H1 (cell line): ENCODE results near the gene HSD17B1. TPM values are rescaled to one million over a fixed set of nuclear protein-coding genes. Genes with fewer than 3 reads are reported as not detected.

Experiments
- CTCF ChIA-PET: fragments of 300-600 bp; sonication (Branson Sonifier 250); formaldehyde crosslinking; loops from one replicate; lab custom pipeline; 2021; ENCODE audit not compliant: partially characterized antibody; lab: Charles Lee
- POLR2A ChIA-PET: fragments of 300-600 bp; sonication (Branson Sonifier 250); formaldehyde crosslinking; loops from one replicate; lab custom pipeline; 2021; ENCODE audit warnings: inconsistent platforms; ENCODE audit not compliant: partially characterized antibody; lab: Charles Lee
- DNase-seq, 2 experiments: peaks; one replicate each; pipeline versions ENCODE4 v3.0.0 to v3.0.0-alpha.2; 2010 to 2022; ENCODE audit warnings: low spot score in 2 of 2, low read depth in 1 of 2, mixed read lengths in 1 of 2
- FAIRE-seq: peaks from 2 replicates; lab custom pipeline; 2011; peaks lifted over from hg19 to GRCh38; lab: Jason Lieb, UNC
- H2AFZ ChIP-seq: 2 replicates; pipeline ENCODE4 v1.8.1; 2012; ENCODE audit warnings: low read length, inconsistent platforms
- H2AK5ac ChIP-seq: 2 replicates; pipeline ENCODE4 v1.6.1; 2013; ENCODE audit warnings: low read depth, low read length
- H2BK120ac ChIP-seq: replicated peaks from 2 replicates; pipeline ENCODE3; 2013; ENCODE audit warnings: low read depth, low read length, inconsistent platforms
- H2BK12ac ChIP-seq: 2 replicates; pipeline ENCODE4 v1.6.1; 2013; ENCODE audit warnings: low read depth, low read length
- H2BK15ac ChIP-seq: 2 replicates; pipeline ENCODE4 v1.6.1; 2013; ENCODE audit warnings: low read length
- H2BK20ac ChIP-seq: 2 replicates; pipeline ENCODE4 v1.6.1; 2013; ENCODE audit warnings: low read length
- H2BK5ac ChIP-seq: 2 replicates; pipeline ENCODE4 v1.6.1; 2013; ENCODE audit warnings: low read depth, low read length
- H3K14ac ChIP-seq: 2 replicates; pipeline ENCODE4 v1.6.1; 2013; ENCODE audit warnings: inconsistent platforms; ENCODE audit not compliant: insufficient read length
- H3K18ac ChIP-seq: 2 replicates; pipeline ENCODE4 v1.6.1; 2013; ENCODE audit warnings: low read length; ENCODE audit errors: extremely low read depth
- H3K23ac ChIP-seq: 2 replicates; pipeline ENCODE4 v1.6.1; 2013; ENCODE audit warnings: inconsistent platforms; ENCODE audit not compliant: insufficient read length
- H3K23me2 ChIP-seq: 2 replicates; pipeline ENCODE4 v1.6.1; 2013; ENCODE audit warnings: low read depth, low read length
- H3K27ac ChIP-seq: 2 replicates; pipeline ENCODE4 v1.6.1; 2011; ENCODE audit warnings: low read depth, low read length, inconsistent platforms
- H3K27me3 ChIP-seq, 4 experiments: replicated peaks in 1 of 4; 1 replicate in 1 of 4; 2 replicates in 3 of 4; pipeline versions ENCODE4 v1.6.1 to v1.8.1; 2011 to 2013; ENCODE audit warnings: low read length in 3 of 4, mild to moderate bottlenecking in 3 of 4, inconsistent platforms in 2 of 4, mixed read lengths in 2 of 4, moderate library complexity in 1 of 4; ENCODE audit not compliant: control insufficient read depth in 3 of 4, insufficient read depth in 3 of 4; ENCODE audit errors: extremely low read depth in 1 of 4
- H3K36me3 ChIP-seq, 4 experiments: 2 replicates each; pipeline versions ENCODE4 v1.6.1 to v1.8.1; 2011 to 2013; ENCODE audit warnings: mild to moderate bottlenecking in 4 of 4, low read length in 3 of 4, moderate library complexity in 2 of 4, control low read depth in 1 of 4, inconsistent platforms in 1 of 4; ENCODE audit not compliant: insufficient read depth in 4 of 4, control insufficient read depth in 2 of 4
- H3K4ac ChIP-seq: replicated peaks from 2 replicates; pipeline ENCODE3; 2013; ENCODE audit warnings: low read length, low read depth, mixed read lengths, inconsistent platforms; ENCODE audit not compliant: insufficient read length
- H3K4me1 ChIP-seq, 4 experiments: replicated peaks in 1 of 4; 1 replicate in 1 of 4; 2 replicates in 3 of 4; pipeline versions ENCODE4 v1.6.1 to v1.8.1; 2011 to 2013; ENCODE audit warnings: low read length in 3 of 4, inconsistent platforms in 2 of 4, mixed read lengths in 1 of 4; ENCODE audit not compliant: insufficient read depth in 4 of 4, control insufficient read depth in 3 of 4
- H3K4me2 ChIP-seq, 2 experiments: 2 replicates each; pipeline versions ENCODE4 v1.6.1 to v1.8.1; 2011 to 2013; ENCODE audit warnings: low read depth in 2 of 2, low read length in 2 of 2, control low read depth in 1 of 2, inconsistent platforms in 1 of 2, mild to moderate bottlenecking in 1 of 2; ENCODE audit not compliant: insufficient read depth in 1 of 2
- H3K4me3 ChIP-seq, 4 experiments: fragments of 200-600, 300-600 bp in 1 of 4; sonication (generic), shearing (Covaris generic), sonication (Bioruptor Twin) in 1 of 4; 2 replicates each; pipeline versions ENCODE4 v1.5.1 to v1.8.1; 2011 to 2016; ENCODE audit warnings: low read length in 4 of 4, low read depth in 3 of 4, control low read depth in 2 of 4, inconsistent platforms in 2 of 4, mild to moderate bottlenecking in 2 of 4, mixed read lengths in 1 of 4, moderate library complexity in 1 of 4; ENCODE audit not compliant: insufficient read depth in 2 of 4; ENCODE audit errors: extremely low read depth in 1 of 4
- H3K56ac ChIP-seq: replicated peaks from 2 replicates; pipeline ENCODE3; 2013; ENCODE audit warnings: low read depth, mild to moderate bottlenecking, mixed read lengths, low read length, inconsistent platforms; ENCODE audit not compliant: insufficient read length
- H3K79me1 ChIP-seq: 2 replicates; pipeline ENCODE4 v1.6.1; 2013; ENCODE audit warnings: low read depth, low read length, control low read depth
- H3K79me2 ChIP-seq, 2 experiments: 2 replicates each; pipeline versions ENCODE4 v1.6.1 to v1.8.1; 2012 to 2013; ENCODE audit warnings: low read length in 2 of 2, mild to moderate bottlenecking in 2 of 2, inconsistent platforms in 1 of 2; ENCODE audit not compliant: insufficient read depth in 2 of 2, control insufficient read depth in 1 of 2
- H3K9ac ChIP-seq, 4 experiments: replicated peaks in 1 of 4; 1 replicate in 1 of 4; 2 replicates in 3 of 4; pipeline versions ENCODE4 v1.6.1 to v1.8.1; 2011 to 2013; ENCODE audit warnings: low read depth in 3 of 4, low read length in 3 of 4, control low read depth in 2 of 4, mild to moderate bottlenecking in 2 of 4, moderate library complexity in 2 of 4, inconsistent platforms in 1 of 4; ENCODE audit errors: extremely low read depth in 1 of 4
- H3K9me3 ChIP-seq, 2 experiments: 2 replicates each; pipeline versions ENCODE4 v1.6.1 to v1.8.1; 2012 to 2013; ENCODE audit warnings: mild to moderate bottlenecking in 2 of 2, moderate library complexity in 2 of 2, control low read depth in 1 of 2, inconsistent platforms in 1 of 2, low read depth in 1 of 2, low read length in 1 of 2, mixed read lengths in 1 of 2; ENCODE audit not compliant: insufficient read depth in 2 of 2
- H4K20me1 ChIP-seq, 2 experiments: replicated peaks in 1 of 2; 2 replicates each; pipeline versions ENCODE3 to v1.8.1; 2011 to 2013; ENCODE audit warnings: inconsistent platforms in 2 of 2, low read length in 2 of 2, mild to moderate bottlenecking in 1 of 2; ENCODE audit not compliant: insufficient read depth in 2 of 2, control insufficient read depth in 1 of 2
- H4K5ac ChIP-seq: 2 replicates; pipeline ENCODE4 v1.6.1; 2013; ENCODE audit warnings: low read length, low read depth, mixed read lengths, inconsistent platforms; ENCODE audit not compliant: insufficient read length
- H4K8ac ChIP-seq: 2 replicates; pipeline ENCODE4 v1.8.0; 2013; ENCODE audit warnings: mild to moderate bottlenecking, moderate library complexity, low read length, inconsistent platforms; ENCODE audit not compliant: insufficient read depth; ENCODE audit errors: extremely low read depth
- H4K91ac ChIP-seq: replicated peaks from 2 replicates; pipeline ENCODE3; 2013; ENCODE audit warnings: low read length, mixed read lengths, inconsistent platforms; ENCODE audit not compliant: insufficient read length
- BRCA1 ChIP-seq: IDR thresholded peaks from 2 replicates; pipeline ENCODE4 v1.6.1; 2012; ENCODE audit warnings: low read depth, low read length, improper control_type of control experiment
- CEBPB ChIP-seq: IDR thresholded peaks from 2 replicates; pipeline ENCODE4 v1.6.1; 2012; ENCODE audit warnings: low read depth, low read length
- CHD2 ChIP-seq: IDR thresholded peaks from 2 replicates; pipeline ENCODE4 v1.6.1; 2012; ENCODE audit warnings: low read length, improper control_type of control experiment
- CREB1 ChIP-seq: IDR thresholded peaks from 2 replicates; pipeline ENCODE4 v1.6.1; 2012; ENCODE audit warnings: inconsistent platforms
- JUN ChIP-seq: IDR thresholded peaks from 2 replicates; pipeline ENCODE4 v1.6.1; 2011; ENCODE audit warnings: low read depth, mild to moderate bottlenecking, improper control_type of control experiment, low read length
- KDM5A ChIP-seq: fragments of 200-600 bp; IDR thresholded peaks from 2 replicates; pipeline ENCODE4 v1.7.1; 2012; ENCODE audit warnings: mild to moderate bottlenecking, low read length, inconsistent platforms, mixed read lengths
- PHF8 ChIP-seq: fragments of 200-600 bp; sonication (generic); conservative IDR thresholded peaks from 2 replicates; pipeline ENCODE4 v1.7.1; 2012; ENCODE audit warnings: low read depth, mild to moderate bottlenecking, inconsistent platforms, low read length, moderate library complexity
- SAP30 ChIP-seq: fragments of 300-600 bp; sonication (generic); IDR thresholded peaks from 2 replicates; pipeline ENCODE4 v1.7.1; 2012; ENCODE audit warnings: low read length, moderate library complexity, mild to moderate bottlenecking, inconsistent platforms; ENCODE audit not compliant: insufficient read depth, insufficient replicate concordance
- SIRT6 ChIP-seq: IDR thresholded peaks from one replicate; pipeline ENCODE4 v1.7.1; 2012; ENCODE audit warnings: low read length, inconsistent platforms
- SP4 ChIP-seq: IDR thresholded peaks from 2 replicates; pipeline ENCODE4 v1.6.1; 2012; ENCODE audit warnings: low read length, inconsistent platforms
- SRF ChIP-seq: IDR thresholded peaks from 2 replicates; pipeline ENCODE4 v1.6.1; 2011; ENCODE audit warnings: mild to moderate bottlenecking, low read depth, low read length, moderate library complexity
- WGBS, 2 experiments: shearing (Covaris generic) in 1 of 2; methylation state at CpG; one replicate each; pipeline versions ENCODE4 v1.1.6 to v1.1.7; 2013 to 2015; ENCODE audit warnings: low lambda C conversion rate in 2 of 2, mixed read lengths in 2 of 2, inconsistent platforms in 1 of 2, low coverage in 1 of 2, missing lambda C conversion rate in 1 of 2; ENCODE audit not compliant: insufficient replicate concordance in 2 of 2, insufficient coverage in 1 of 2, insufficient read length in 1 of 2; ENCODE audit errors: extremely low coverage in 1 of 2, missing lambda C conversion rate in 1 of 2; 5-methylcytosine and 5-hydroxymethylcytosine counted together
- polyA plus RNA-seq, 7 experiments: library from polyadenylated mRNA; depleted of rRNA in 3 of 7; stranded (reverse) in 5 of 7; unstranded in 2 of 7; fragments of >200 nt in 5 of 7; fragments of 200-250 nt in 2 of 7; gene quantifications; 1 replicate in 5 of 7; 2 replicates in 1 of 7; 4 replicates in 1 of 7; pipeline versions ENCODE4 v1.2.1 to v1.2.3, GENCODE V29; 2011 to 2013; ENCODE audit warnings: missing spikeins in 2 of 7, mixed read lengths in 2 of 7
- total RNA-seq: library from RNA; stranded (reverse); fragmentation: NEBNext Ultra II Directional; extraction: Animal tissue kit (Norgen Biotek cat#: 25700); gene quantifications from 2 replicates; pipeline ENCODE4 v1.2.1, GENCODE V29; 2021

Gene HSD17B1
- total and polyA plus RNA-seq, 2 of the 8 experiments (the other 6 are each of a cell fraction or from before 2014, with no cell fraction given): 0.88 to 1.0 TPM

DNA sequence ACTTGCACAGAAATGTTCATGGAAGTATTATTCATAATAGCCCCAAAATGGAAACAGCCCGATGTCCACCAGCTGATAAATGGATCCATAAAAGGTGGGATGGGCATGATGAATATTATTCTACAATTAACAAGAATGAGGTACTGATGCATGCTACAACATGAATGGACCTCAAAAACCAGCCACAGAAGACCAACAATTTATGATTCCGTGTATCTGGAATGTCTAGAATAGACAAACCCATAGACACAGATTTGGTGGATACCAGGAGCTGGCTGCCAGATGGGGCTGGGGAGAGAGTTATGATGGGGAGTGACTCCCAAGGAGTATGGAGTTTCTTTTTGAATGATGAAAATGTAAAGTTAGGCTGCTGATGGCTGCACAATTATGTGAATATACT is 27.5 kb upstream of the HSD17B1 start:
- Histone ChIP-seq H4K20me1 (peaks cover 0 to 2% of the 10 kb centered on the region in 2 experiments), H3K14ac (no peak overlapping the region), H3K23ac (no peak overlapping the region), H2AFZ (no peak overlapping the region), H3K18ac (no peak overlapping the region), H3K79me2 (no peaks in the 10 kb centered on the region), H2BK5ac (no peak overlapping the region), H2BK15ac (no peak overlapping the region), H3K27me3 (no peaks in the 10 kb centered on the region; a peak in 1 of 7 replicates), H3K79me1 (no peaks in the 10 kb centered on the region), H2AK5ac (no peak overlapping the region), H3K4ac (no peak overlapping the region), H3K4me2 (no peak overlapping the region), H3K27ac (no peak overlapping the region), H3K9ac (no peak overlapping the region), H3K36me3 (peaks cover 3 to 9% (median 5%) of the 10 kb centered on the region in 4 experiments; a peak in 5 of 8 replicates), H4K91ac (no peak overlapping the region), H2BK12ac (no peak overlapping the region), H4K5ac (no peak overlapping the region), H3K56ac (no peak overlapping the region), H3K4me1 (peaks cover 0 to 5% (median 3%) of the 10 kb centered on the region in 4 experiments; a peak in 5 of 7 replicates), H4K8ac (no peak overlapping the region), H3K9me3 (no peaks in the 10 kb centered on the region), H2BK20ac (no peak overlapping the region), H3K4me3 (no peak overlapping the region), H3K23me2 (no peaks in the 10 kb centered on the region), H2BK120ac (no peak overlapping the region)
- ChIA-PET POLR2A (no interaction called here), CTCF (interaction anchor here (0.8 to 1.0 kb wide), 2 partner anchors 10 to 22 kb away, joined by 3 to 4 read pairs; no protein-coding TSS in a partner anchor)
- DNase-seq (no peak), FAIRE-seq (no peak)
- WGBS, 2 experiments: 86% methylated on average over 2 of the region's 2 CpGs; no CpG with 5 or more reads in 1 of the 2 experiments
- TF ChIP-seq CREB1: no peak
- TF ChIP-seq SP4: no peak
- no peak for TF ChIP-seq SRF
- TF ChIP-seq BRCA1: no peak
- TF ChIP-seq JUN: no peak
- TF ChIP-seq SAP30: no peak
- TF ChIP-seq CHD2: no peak
- no peak for TF ChIP-seq CEBPB
- TF ChIP-seq PHF8: no peak
- TF ChIP-seq SIRT6: no peak
- TF ChIP-seq KDM5A: no peak
